ENCODE data around the gene RMND5B.
A peak's percentile ranks its signal among the peaks of the same experiment; 100 is the strongest.

The RMND5B gene

DNA sequence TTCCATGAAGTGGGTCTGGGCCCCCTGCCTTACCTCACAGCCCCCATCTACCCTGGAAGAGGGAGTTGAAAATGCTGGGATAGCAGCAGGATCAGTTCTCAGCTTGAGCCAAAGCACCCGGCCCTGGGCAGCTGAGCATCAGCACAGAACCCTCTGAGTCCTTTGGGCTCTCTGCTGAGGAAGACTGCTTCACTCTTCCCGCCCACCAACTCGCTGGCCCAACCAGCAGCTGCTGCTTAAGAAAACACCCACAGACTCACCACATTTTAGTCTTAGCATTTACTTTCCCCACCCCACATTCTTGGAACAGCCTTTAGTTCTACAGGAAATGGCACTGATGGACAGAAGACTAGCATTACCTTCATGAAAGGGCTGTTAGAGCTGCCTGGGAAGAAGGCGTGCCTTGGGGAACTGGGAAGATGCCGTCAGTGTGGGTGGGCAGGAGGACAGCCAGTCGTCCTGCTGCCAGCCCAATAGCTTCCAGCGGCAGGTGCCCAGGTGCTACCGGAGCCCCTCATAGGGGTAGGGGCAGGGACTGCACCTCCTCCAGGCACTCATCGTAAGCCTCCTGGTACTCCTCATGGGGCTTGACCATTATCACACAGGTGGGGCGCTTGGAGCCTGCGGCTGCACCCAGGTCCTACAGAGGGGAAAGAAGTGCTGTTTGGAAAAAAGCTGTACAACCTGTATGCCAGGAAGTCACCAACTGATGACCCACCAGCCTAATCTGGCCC is 18.6 kb downstream of the RMND5B start:
- H4K20me1 ChIP-seq (ENCODE audit: insufficient read depth, low read length): peaks cover 5% of the 10 kb centered on the region; the same call in 1 of the 2 replicates
- no peaks in the 10 kb centered on the region for H3K4me1 ChIP-seq (ENCODE audit: low read length)
- peaks cover 43% of the 10 kb centered on the region for H3K79me2 ChIP-seq (ENCODE audit: low read length)
- H2AFZ ChIP-seq (ENCODE audit: low read length): no peak overlapping the region
- H3K9me3 ChIP-seq (replicated peaks; ENCODE audit: insufficient read depth, low read length): no peaks in the 10 kb centered on the region
- H3K9me2 ChIP-seq (replicated peaks; ENCODE audit: insufficient read depth, low read length): no peaks in the 10 kb centered on the region
- TF ChIP-seq, protein P1, sequence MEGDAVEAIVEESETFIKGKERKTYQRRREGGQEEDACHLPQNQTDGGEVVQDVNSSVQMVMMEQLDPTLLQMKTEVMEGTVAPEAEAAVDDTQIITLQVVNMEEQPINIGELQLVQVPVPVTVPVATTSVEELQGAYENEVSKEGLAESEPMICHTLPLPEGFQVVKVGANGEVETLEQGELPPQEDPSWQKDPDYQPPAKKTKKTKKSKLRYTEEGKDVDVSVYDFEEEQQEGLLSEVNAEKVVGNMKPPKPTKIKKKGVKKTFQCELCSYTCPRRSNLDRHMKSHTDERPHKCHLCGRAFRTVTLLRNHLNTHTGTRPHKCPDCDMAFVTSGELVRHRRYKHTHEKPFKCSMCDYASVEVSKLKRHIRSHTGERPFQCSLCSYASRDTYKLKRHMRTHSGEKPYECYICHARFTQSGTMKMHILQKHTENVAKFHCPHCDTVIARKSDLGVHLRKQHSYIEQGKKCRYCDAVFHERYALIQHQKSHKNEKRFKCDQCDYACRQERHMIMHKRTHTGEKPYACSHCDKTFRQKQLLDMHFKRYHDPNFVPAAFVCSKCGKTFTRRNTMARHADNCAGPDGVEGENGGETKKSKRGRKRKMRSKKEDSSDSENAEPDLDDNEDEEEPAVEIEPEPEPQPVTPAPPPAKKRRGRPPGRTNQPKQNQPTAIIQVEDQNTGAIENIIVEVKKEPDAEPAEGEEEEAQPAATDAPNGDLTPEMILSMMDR (IDR thresholded peaks at IDR 0.05; ENCODE audit: low read length): no peak
- TF ChIP-seq EZH2phosphoT487 (IDR thresholded peaks at IDR 0.05; ENCODE audit: low read length) (no peak), EZH2 (optimal IDR thresholded peaks at IDR 0.05; ENCODE audit: low read depth, low read length) (no peak)
- no peak overlapping the region for H3K9ac ChIP-seq (ENCODE audit: low read length)
- no peak overlapping the region for H3K27ac ChIP-seq (ENCODE audit: low read length)
- no peak for DNase-seq
- no peak overlapping the region for H3K4me3 ChIP-seq (ENCODE audit: low read length)
- peaks cover 11% of the 10 kb centered on the region for H3F3A ChIP-seq (ENCODE audit: insufficient read depth, low read length)
- no peaks in the 10 kb centered on the region for H3K27me3 ChIP-seq (replicated peaks; ENCODE audit: insufficient read depth, low read length)
- peaks cover 11% of the 10 kb centered on the region; the same call in 1 of the 2 replicates for H3K36me3 ChIP-seq (replicated peaks; ENCODE audit: insufficient read depth, low read length)
- no peak overlapping the region for H3K4me2 ChIP-seq (ENCODE audit: low read depth, low read length)

DNA sequence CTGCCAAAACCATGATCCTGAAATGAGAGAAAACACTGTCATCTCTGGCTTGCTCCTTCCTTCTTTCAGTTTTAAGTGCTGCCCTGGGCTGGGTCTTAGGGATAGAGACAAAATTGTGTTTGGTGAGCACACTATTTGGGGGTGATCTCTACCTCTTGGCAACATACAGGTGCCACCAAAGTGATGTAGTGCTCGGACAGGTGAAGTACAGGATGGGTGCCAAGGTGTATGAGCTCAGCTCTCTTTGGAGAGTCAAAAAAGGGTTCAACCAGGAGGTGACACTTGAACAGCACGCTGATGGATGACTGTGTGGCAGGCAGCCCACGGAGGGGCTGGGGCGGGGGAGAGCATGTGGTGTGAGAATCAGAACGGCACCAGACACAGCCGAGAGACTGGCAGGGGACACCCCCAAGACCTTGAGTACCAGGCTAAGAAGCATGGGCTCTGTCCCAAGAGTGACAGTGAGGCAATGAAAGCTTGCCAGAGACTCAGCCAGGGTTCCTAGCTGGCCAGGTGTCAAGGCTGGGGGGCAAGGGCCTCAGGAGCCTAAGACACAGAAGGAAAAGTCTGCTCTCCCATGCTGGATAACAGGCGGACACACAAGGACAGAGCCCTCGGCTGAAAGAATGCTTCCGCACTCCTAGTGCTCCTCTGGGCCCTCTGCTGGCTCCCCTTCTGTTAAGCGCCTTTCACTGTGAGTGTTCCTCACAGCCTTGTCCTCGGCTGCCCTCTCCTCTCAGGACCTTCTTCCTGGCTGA is 20.3 kb downstream of the RMND5B start:
- no peak overlapping the region for H2AFZ ChIP-seq (ENCODE audit: low read length)
- H3K9me3 ChIP-seq (replicated peaks; ENCODE audit: insufficient read depth, low read length): no peaks in the 10 kb centered on the region
- DNase-seq: no peak
- H3K4me3 ChIP-seq (ENCODE audit: low read length): no peak overlapping the region
- peaks cover 43% of the 10 kb centered on the region for H3K79me2 ChIP-seq (ENCODE audit: low read length)
- H3K4me1 ChIP-seq (ENCODE audit: low read length): no peaks in the 10 kb centered on the region
- peaks cover 4% of the 10 kb centered on the region; the same call in 1 of the 2 replicates for H4K20me1 ChIP-seq (ENCODE audit: insufficient read depth, low read length)
- no peaks in the 10 kb centered on the region for H3K27me3 ChIP-seq (replicated peaks; ENCODE audit: insufficient read depth, low read length)
- peaks cover 9% of the 10 kb centered on the region; the same call in 1 of the 2 replicates for H3F3A ChIP-seq (ENCODE audit: insufficient read depth, low read length)
- no peak overlapping the region for H3K9ac ChIP-seq (ENCODE audit: low read length)
- H3K4me2 ChIP-seq (ENCODE audit: low read depth, low read length): no peak overlapping the region
- TF ChIP-seq EZH2phosphoT487 (IDR thresholded peaks at IDR 0.05; ENCODE audit: low read length) (no peak), EZH2 (optimal IDR thresholded peaks at IDR 0.05; ENCODE audit: low read depth, low read length) (no peak)
- TF ChIP-seq, protein P1 (IDR thresholded peaks at IDR 0.05; ENCODE audit: low read length): no peak
- H3K9me2 ChIP-seq (replicated peaks; ENCODE audit: insufficient read depth, low read length): no peaks in the 10 kb centered on the region
- no peak overlapping the region for H3K27ac ChIP-seq (ENCODE audit: low read length)
- H3K36me3 ChIP-seq (replicated peaks; ENCODE audit: insufficient read depth, low read length): peaks cover 11% of the 10 kb centered on the region; the same call in 1 of the 2 replicates

GRCh38 chr5:178152491-178153444 is 22.0 kb downstream of the RMND5B start:
- DNase-seq: no peak
- Histone ChIP-seq H3K36me3 (replicated peaks; ENCODE audit: insufficient read depth, low read length) (peaks cover 11% of the 10 kb centered on the region; the same call in 1 of the 2 replicates), H3K4me3 (ENCODE audit: low read length) (peak overlapping the region; percentile 88), H3K27me3 (replicated peaks; ENCODE audit: insufficient read depth, low read length) (no peaks in the 10 kb centered on the region), H2AFZ (ENCODE audit: low read length) (peak overlapping the region; percentile 88; the same call in 1 of the 2 replicates), H4K20me1 (ENCODE audit: insufficient read depth, low read length) (no peaks in the 10 kb centered on the region), H3K9ac (ENCODE audit: low read length) (peak overlapping the region; percentile 81), H3K9me3 (replicated peaks; ENCODE audit: insufficient read depth, low read length) (no peaks in the 10 kb centered on the region), H3K27ac (ENCODE audit: low read length) (peak overlapping the region; percentile 30; the same call in 1 of the 2 replicates), H3K4me2 (ENCODE audit: low read depth, low read length) (peak overlapping the region; percentile 79), H3F3A (ENCODE audit: insufficient read depth, low read length) (peaks cover 3% of the 10 kb centered on the region; the same call in 1 of the 2 replicates), H3K9me2 (replicated peaks; ENCODE audit: insufficient read depth, low read length) (no peaks in the 10 kb centered on the region), H3K4me1 (ENCODE audit: low read length) (no peaks in the 10 kb centered on the region), H3K79me2 (ENCODE audit: low read length) (peaks cover 43% of the 10 kb centered on the region)
- TF ChIP-seq, protein P1 (IDR thresholded peaks at IDR 0.05; ENCODE audit: low read length): no peak
- TF ChIP-seq EZH2phosphoT487 (IDR thresholded peaks at IDR 0.05; ENCODE audit: low read length) (no peak), EZH2 (optimal IDR thresholded peaks at IDR 0.05; ENCODE audit: low read depth, low read length) (no peak)
